ENCODE results near the gene ZCCHC24.

The ZCCHC24 gene

GRCh38 chr10:79443338-79444198, 1.9 kb downstream of the ZCCHC24 start:
- POLR2A ChIA-PET: interaction anchor here (0.9 to 1.8 kb wide), 4 partner anchors 25 to 61 kb away, joined by 3 to 6 read pairs (median 4); no protein-coding TSS in a partner anchor
- DNase-seq (ENCODE audit: low read depth, low spot score): no peak
- no peak for TF ChIP-seq CTCF (IDR thresholded peaks at IDR 0.05; ENCODE audit: insufficient read depth, low read length, missing control alignments)
- peak overlapping the region; percentile 79 for H3K4me3 ChIP-seq (ENCODE audit: low read depth, low read length)
- CTCF ChIA-PET: interaction anchor here (0.6 to 3.6 kb wide), 4 partner anchors 9 to 69 kb away, joined by 3 to 18 read pairs (median 5); no protein-coding TSS in a partner anchor

- POLR2A ChIA-PET: interaction anchor here (0.6 kb wide), 1 partner anchor 95 kb away, joined by 3 read pairs; no protein-coding TSS in a partner anchor
- TF ChIP-seq CTCF (IDR thresholded peaks at IDR 0.05; ENCODE audit: insufficient read depth, low read length, missing control alignments): no peak
- DNase-seq (ENCODE audit: low read depth, low spot score): no peak
- CTCF ChIA-PET: no interaction called here
- H3K4me3 ChIP-seq (ENCODE audit: low read depth, low read length): peak overlapping the region; percentile 6; the same call in 1 of the 2 replicates
Observed at GRCh38 chr10:79442171-79443040, 3.0 kb downstream of the ZCCHC24 start.

- POLR2A ChIA-PET: interaction anchor here (1.2 to 1.5 kb wide), 2 partner anchors 12 to 19 kb away, joined by 3 read pairs; no protein-coding TSS in a partner anchor
- CTCF ChIA-PET: interaction anchor here (1.1 to 2.3 kb wide), 3 partner anchors 10 to 27 kb away, joined by 3 to 9 read pairs (median 4); no protein-coding TSS in a partner anchor
- DNase-seq (ENCODE audit: low read depth, low spot score): no peak
- H3K4me3 ChIP-seq (ENCODE audit: low read depth, low read length): no peak overlapping the region
- TF ChIP-seq CTCF (IDR thresholded peaks at IDR 0.05; ENCODE audit: insufficient read depth, low read length, missing control alignments): no peak
Observed at GRCh38 chr10:79441433-79441832, 4.0 kb downstream of the ZCCHC24 start.

GRCh38 chr10:79440281-79440680, 5.1 kb downstream of the ZCCHC24 start:
- ChIA-PET POLR2A (interaction anchor here (1.5 kb wide), 1 partner anchor 17 kb away, joined by 3 read pairs; no protein-coding TSS in a partner anchor), CTCF (interaction anchor here (1.5 to 2.3 kb wide), 3 partner anchors 9 to 28 kb away, joined by 3 to 9 read pairs (median 3); no protein-coding TSS in a partner anchor)
- no peak for DNase-seq (ENCODE audit: low read depth, low spot score)
- TF ChIP-seq CTCF (IDR thresholded peaks at IDR 0.05; ENCODE audit: insufficient read depth, low read length, missing control alignments): no peak
- H3K4me3 ChIP-seq (ENCODE audit: low read depth, low read length): no peak overlapping the region

- POLR2A ChIA-PET: no interaction called here
Observed at GRCh38 chr10:79438699-79439085, 6.7 kb downstream of the ZCCHC24 start.

More at GRCh38 chr10:79438699-79439085, 6.7 kb downstream of the ZCCHC24 start:
- DNase-seq (ENCODE audit: low read depth, low spot score): no peak
- TF ChIP-seq CTCF (IDR thresholded peaks at IDR 0.05; ENCODE audit: insufficient read depth, low read length, missing control alignments): no peak
- CTCF ChIA-PET: no interaction called here
- no peak overlapping the region for H3K4me3 ChIP-seq (ENCODE audit: low read depth, low read length)
